WTC11 (cell line): ENCODE data around the gene KSR2.

Experiments
- CTCF ChIP-seq: fragments of 200-600 bp; IDR thresholded peaks from 2 replicates; pipeline ENCODE4 v1.8.0; 2022; ENCODE audit warnings: antibody characterized with exemption
- KAT7 ChIP-seq: sonication (generic); formaldehyde crosslinking; IDR thresholded peaks from 2 replicates; pipeline ENCODE4 v1.8.1; 2023; ENCODE audit warnings: missing genetic modification reagents, mild to moderate bottlenecking, borderline replicate concordance
- MXD4 ChIP-seq: fragments of 250-450 bp; sonication (Bioruptor Pico); IDR thresholded peaks from 2 replicates; pipeline ENCODE4 v1.8.0; 2021; ENCODE audit warnings: mild to moderate bottlenecking, moderate library complexity, borderline replicate concordance
- ZNF121 ChIP-seq: sonication (generic); formaldehyde crosslinking; IDR thresholded peaks from 2 replicates; pipeline ENCODE4 v1.8.0; 2023; ENCODE audit warnings: missing genetic modification reagents
- ZNF416 ChIP-seq: fragments of 250-450 bp; sonication (Bioruptor Pico); IDR thresholded peaks from 2 replicates; pipeline ENCODE4 v1.9.0; 2021; ENCODE audit warnings: mild to moderate bottlenecking, inconsistent platforms
- ZNF423 ChIP-seq: fragments of 250-450 bp; sonication (Bioruptor Pico); IDR thresholded peaks from 2 replicates; pipeline ENCODE4 v2.1.2; 2022; ENCODE audit warnings: mild to moderate bottlenecking, moderate library complexity

GRCh38 chr12:117702741-117703140, 266.0 kb downstream of the KSR2 start:
- TF ChIP-seq KAT7 (CRISPR knock-in tag) (no peak), ZNF416 (CRISPR knock-in tag) (no peak), ZNF121 (no peak), CTCF (no peak), MXD4 (CRISPR knock-in tag) (no peak), ZNF423 (CRISPR knock-in tag) (no peak)
